Left ventricle myocardium inferior (tissue), 1 donor: ENCODE measurements around the gene FITM2. TPM values are rescaled to one million over a fixed set of nuclear protein-coding genes. Genes with fewer than 3 reads are reported as not detected.

Experiments
- DNase-seq: peaks from one replicate; pipeline ENCODE4 v3.0.0-alpha.2; 2020
- H3K27ac ChIP-seq: fragments of 200-600 bp; replicated peaks from 2 replicates; pipeline ENCODE4 v1.8.0; 2021
- H3K27me3 ChIP-seq: fragments of 200-600 bp; 2 replicates; pipeline ENCODE4 v1.8.0; 2021; ENCODE audit warnings: low read depth
- H3K36me3 ChIP-seq: fragments of 200-600 bp; 2 replicates; pipeline ENCODE4 v1.8.0; 2021
- H3K4me1 ChIP-seq: fragments of 200-600 bp; 2 replicates; pipeline ENCODE4 v1.8.0; 2021
- H3K4me3 ChIP-seq: fragments of 200-600 bp; 2 replicates; pipeline ENCODE4 v1.8.0; 2021; ENCODE audit warnings: mild to moderate bottlenecking, moderate library complexity
- H3K9me3 ChIP-seq: fragments of 200-600 bp; replicated peaks from 2 replicates; pipeline ENCODE4 v1.8.0; 2021
- CTCF ChIP-seq: fragments of 200-600 bp; IDR thresholded peaks from 2 replicates; pipeline ENCODE4 v1.8.0; 2021; ENCODE audit warnings: antibody characterized with exemption, mild to moderate bottlenecking, borderline replicate concordance
- intact Hi-C: fragments of 100-400 bp; cut with micrococcal nuclease; formaldehyde crosslinking; loops from one replicate; pipeline ENCODE4 v1.11.0; 2022
- total RNA-seq: library from RNA; stranded (reverse); fragmentation: NEBNext Ultra II Directional; extraction: Animal tissue kit (Norgen Biotek cat#: 25700); gene quantifications from one replicate; pipeline ENCODE4 v1.2.1, GENCODE V29; 2021
- donor health status: DM: no; HTN: yes; CAD: no; lungs with severe emphysema.

Gene FITM2
- total RNA-seq, 1 donor from 2014 or later, result 160 TPM

- Histone ChIP-seq H3K27me3 (no peaks in the 10 kb centered on the region), H3K4me1 (peaks cover 10% of the 10 kb centered on the region), H3K27ac (no peak overlapping the region), H3K9me3 (no peaks in the 10 kb centered on the region), H3K4me3 (no peak overlapping the region), H3K36me3 (no peaks in the 10 kb centered on the region)
- no peak for DNase-seq
- intact Hi-C loops, result no loop called here
- TF ChIP-seq CTCF, result no peak
Measured at GRCh38 chr20:44253528-44253927, 57.5 kb downstream of the FITM2 start.

Other genes with a start within 250 kb of the FITM2 start
- 151 TPM for gene JPH2, start 124.0 kb downstream of the FITM2 start, total RNA-seq
- gene OSER1, start 100.4 kb downstream of the FITM2 start, total RNA-seq, result 34.0 TPM
- gene GDAP1L1, start 63.9 kb downstream of the FITM2 start, total RNA-seq, result 0.55 TPM
- not detected for gene R3HDML, start 25.8 kb upstream of the FITM2 start, total RNA-seq
- gene HNF4A, start 44.5 kb upstream of the FITM2 start, total RNA-seq, result not detected
- 4.5 TPM for gene TTPAL, start 164.7 kb upstream of the FITM2 start, total RNA-seq
- gene SERINC3, start 210.9 kb upstream of the FITM2 start, total RNA-seq, result 88.4 TPM